H1 (cell line): ENCODE results near the gene NCK1. TPM values are rescaled to one million over a fixed set of nuclear protein-coding genes. Genes with fewer than 3 reads are reported as not detected.

Source experiments
- CTCF ChIA-PET: fragments of 300-600 bp; sonication (Branson Sonifier 250); formaldehyde crosslinking; loops from one replicate; lab custom pipeline; 2021; ENCODE audit not compliant: partially characterized antibody; lab: Charles Lee
- POLR2A ChIA-PET: fragments of 300-600 bp; sonication (Branson Sonifier 250); formaldehyde crosslinking; loops from one replicate; lab custom pipeline; 2021; ENCODE audit warnings: inconsistent platforms; ENCODE audit not compliant: partially characterized antibody; lab: Charles Lee
- DNase-seq, 2 experiments: peaks; one replicate each; pipeline versions ENCODE4 v3.0.0 to v3.0.0-alpha.2; 2010 to 2022; ENCODE audit warnings: low spot score in 2 of 2, low read depth in 1 of 2, mixed read lengths in 1 of 2
- FAIRE-seq: peaks from 2 replicates; lab custom pipeline; 2011; peaks lifted over from hg19 to GRCh38; lab: Jason Lieb, UNC
- H2AFZ ChIP-seq: 2 replicates; pipeline ENCODE4 v1.8.1; 2012; ENCODE audit warnings: low read length, inconsistent platforms
- H2AK5ac ChIP-seq: 2 replicates; pipeline ENCODE4 v1.6.1; 2013; ENCODE audit warnings: low read depth, low read length
- H2BK120ac ChIP-seq: replicated peaks from 2 replicates; pipeline ENCODE3; 2013; ENCODE audit warnings: low read depth, low read length, inconsistent platforms
- H2BK12ac ChIP-seq: 2 replicates; pipeline ENCODE4 v1.6.1; 2013; ENCODE audit warnings: low read depth, low read length
- H2BK15ac ChIP-seq: 2 replicates; pipeline ENCODE4 v1.6.1; 2013; ENCODE audit warnings: low read length
- H2BK20ac ChIP-seq: 2 replicates; pipeline ENCODE4 v1.6.1; 2013; ENCODE audit warnings: low read length
- H2BK5ac ChIP-seq: 2 replicates; pipeline ENCODE4 v1.6.1; 2013; ENCODE audit warnings: low read depth, low read length
- H3K14ac ChIP-seq: 2 replicates; pipeline ENCODE4 v1.6.1; 2013; ENCODE audit warnings: inconsistent platforms; ENCODE audit not compliant: insufficient read length
- H3K18ac ChIP-seq: 2 replicates; pipeline ENCODE4 v1.6.1; 2013; ENCODE audit warnings: low read length; ENCODE audit errors: extremely low read depth
- H3K23ac ChIP-seq: 2 replicates; pipeline ENCODE4 v1.6.1; 2013; ENCODE audit warnings: inconsistent platforms; ENCODE audit not compliant: insufficient read length
- H3K23me2 ChIP-seq: 2 replicates; pipeline ENCODE4 v1.6.1; 2013; ENCODE audit warnings: low read depth, low read length
- H3K27ac ChIP-seq: 2 replicates; pipeline ENCODE4 v1.6.1; 2011; ENCODE audit warnings: low read depth, low read length, inconsistent platforms
- H3K27me3 ChIP-seq, 4 experiments: replicated peaks in 1 of 4; 1 replicate in 1 of 4; 2 replicates in 3 of 4; pipeline versions ENCODE4 v1.6.1 to v1.8.1; 2011 to 2013; ENCODE audit warnings: low read length in 3 of 4, mild to moderate bottlenecking in 3 of 4, inconsistent platforms in 2 of 4, mixed read lengths in 2 of 4, moderate library complexity in 1 of 4; ENCODE audit not compliant: control insufficient read depth in 3 of 4, insufficient read depth in 3 of 4; ENCODE audit errors: extremely low read depth in 1 of 4
- H3K36me3 ChIP-seq, 4 experiments: 2 replicates each; pipeline versions ENCODE4 v1.6.1 to v1.8.1; 2011 to 2013; ENCODE audit warnings: mild to moderate bottlenecking in 4 of 4, low read length in 3 of 4, moderate library complexity in 2 of 4, control low read depth in 1 of 4, inconsistent platforms in 1 of 4; ENCODE audit not compliant: insufficient read depth in 4 of 4, control insufficient read depth in 2 of 4
- H3K4ac ChIP-seq: replicated peaks from 2 replicates; pipeline ENCODE3; 2013; ENCODE audit warnings: low read length, low read depth, mixed read lengths, inconsistent platforms; ENCODE audit not compliant: insufficient read length
- H3K4me1 ChIP-seq, 4 experiments: replicated peaks in 1 of 4; 1 replicate in 1 of 4; 2 replicates in 3 of 4; pipeline versions ENCODE4 v1.6.1 to v1.8.1; 2011 to 2013; ENCODE audit warnings: low read length in 3 of 4, inconsistent platforms in 2 of 4, mixed read lengths in 1 of 4; ENCODE audit not compliant: insufficient read depth in 4 of 4, control insufficient read depth in 3 of 4
- H3K4me2 ChIP-seq, 2 experiments: 2 replicates each; pipeline versions ENCODE4 v1.6.1 to v1.8.1; 2011 to 2013; ENCODE audit warnings: low read depth in 2 of 2, low read length in 2 of 2, control low read depth in 1 of 2, inconsistent platforms in 1 of 2, mild to moderate bottlenecking in 1 of 2; ENCODE audit not compliant: insufficient read depth in 1 of 2
- H3K4me3 ChIP-seq, 4 experiments: fragments of 200-600, 300-600 bp in 1 of 4; sonication (generic), shearing (Covaris generic), sonication (Bioruptor Twin) in 1 of 4; 2 replicates each; pipeline versions ENCODE4 v1.5.1 to v1.8.1; 2011 to 2016; ENCODE audit warnings: low read length in 4 of 4, low read depth in 3 of 4, control low read depth in 2 of 4, inconsistent platforms in 2 of 4, mild to moderate bottlenecking in 2 of 4, mixed read lengths in 1 of 4, moderate library complexity in 1 of 4; ENCODE audit not compliant: insufficient read depth in 2 of 4; ENCODE audit errors: extremely low read depth in 1 of 4
- H3K56ac ChIP-seq: replicated peaks from 2 replicates; pipeline ENCODE3; 2013; ENCODE audit warnings: low read depth, mild to moderate bottlenecking, mixed read lengths, low read length, inconsistent platforms; ENCODE audit not compliant: insufficient read length
- H3K79me1 ChIP-seq: 2 replicates; pipeline ENCODE4 v1.6.1; 2013; ENCODE audit warnings: low read depth, low read length, control low read depth
- H3K79me2 ChIP-seq, 2 experiments: 2 replicates each; pipeline versions ENCODE4 v1.6.1 to v1.8.1; 2012 to 2013; ENCODE audit warnings: low read length in 2 of 2, mild to moderate bottlenecking in 2 of 2, inconsistent platforms in 1 of 2; ENCODE audit not compliant: insufficient read depth in 2 of 2, control insufficient read depth in 1 of 2
- H3K9ac ChIP-seq, 4 experiments: replicated peaks in 1 of 4; 1 replicate in 1 of 4; 2 replicates in 3 of 4; pipeline versions ENCODE4 v1.6.1 to v1.8.1; 2011 to 2013; ENCODE audit warnings: low read depth in 3 of 4, low read length in 3 of 4, control low read depth in 2 of 4, mild to moderate bottlenecking in 2 of 4, moderate library complexity in 2 of 4, inconsistent platforms in 1 of 4; ENCODE audit errors: extremely low read depth in 1 of 4
- H3K9me3 ChIP-seq, 2 experiments: 2 replicates each; pipeline versions ENCODE4 v1.6.1 to v1.8.1; 2012 to 2013; ENCODE audit warnings: mild to moderate bottlenecking in 2 of 2, moderate library complexity in 2 of 2, control low read depth in 1 of 2, inconsistent platforms in 1 of 2, low read depth in 1 of 2, low read length in 1 of 2, mixed read lengths in 1 of 2; ENCODE audit not compliant: insufficient read depth in 2 of 2
- H4K20me1 ChIP-seq, 2 experiments: replicated peaks in 1 of 2; 2 replicates each; pipeline versions ENCODE3 to v1.8.1; 2011 to 2013; ENCODE audit warnings: inconsistent platforms in 2 of 2, low read length in 2 of 2, mild to moderate bottlenecking in 1 of 2; ENCODE audit not compliant: insufficient read depth in 2 of 2, control insufficient read depth in 1 of 2
- H4K5ac ChIP-seq: 2 replicates; pipeline ENCODE4 v1.6.1; 2013; ENCODE audit warnings: low read length, low read depth, mixed read lengths, inconsistent platforms; ENCODE audit not compliant: insufficient read length
- H4K8ac ChIP-seq: 2 replicates; pipeline ENCODE4 v1.8.0; 2013; ENCODE audit warnings: mild to moderate bottlenecking, moderate library complexity, low read length, inconsistent platforms; ENCODE audit not compliant: insufficient read depth; ENCODE audit errors: extremely low read depth
- H4K91ac ChIP-seq: replicated peaks from 2 replicates; pipeline ENCODE3; 2013; ENCODE audit warnings: low read length, mixed read lengths, inconsistent platforms; ENCODE audit not compliant: insufficient read length
- CHD2 ChIP-seq: IDR thresholded peaks from 2 replicates; pipeline ENCODE4 v1.6.1; 2012; ENCODE audit warnings: low read length, improper control_type of control experiment
- EZH2 ChIP-seq: fragments of 200-600 bp; sonication (generic); IDR thresholded peaks from 2 replicates; pipeline ENCODE4 v1.7.1; 2012; ENCODE audit warnings: low read depth, mild to moderate bottlenecking, moderate library complexity, low read length, inconsistent platforms; ENCODE audit not compliant: severe bottlenecking
- FOSL1 ChIP-seq: IDR thresholded peaks from 2 replicates; pipeline ENCODE4 v1.6.1; 2011; ENCODE audit warnings: mild to moderate bottlenecking, low read depth, low read length, moderate library complexity; ENCODE audit not compliant: insufficient read depth
- GABPA ChIP-seq: IDR thresholded peaks from 2 replicates; pipeline ENCODE4 v1.6.1; 2011; ENCODE audit warnings: mild to moderate bottlenecking, low read length, moderate library complexity, borderline replicate concordance; ENCODE audit not compliant: insufficient read depth
- KDM4A ChIP-seq: IDR thresholded peaks from one replicate; pipeline ENCODE4 v1.7.1; 2012; ENCODE audit warnings: low read depth, mild to moderate bottlenecking, moderate library complexity, low read length, inconsistent platforms; ENCODE audit not compliant: severe bottlenecking
- NANOG ChIP-seq: IDR thresholded peaks from 2 replicates; pipeline ENCODE4 v1.6.1; 2011; ENCODE audit warnings: low read length, low read depth, mild to moderate bottlenecking, inconsistent platforms; ENCODE audit not compliant: insufficient read depth, poor library complexity, severe bottlenecking
- RBBP5 ChIP-seq: IDR thresholded peaks from 2 replicates; pipeline ENCODE4 v1.7.1; 2012; ENCODE audit warnings: low read depth, mild to moderate bottlenecking, inconsistent platforms, low read length, moderate library complexity, borderline replicate concordance
- SAP30 ChIP-seq: fragments of 300-600 bp; sonication (generic); IDR thresholded peaks from 2 replicates; pipeline ENCODE4 v1.7.1; 2012; ENCODE audit warnings: low read length, moderate library complexity, mild to moderate bottlenecking, inconsistent platforms; ENCODE audit not compliant: insufficient read depth, insufficient replicate concordance
- SIX5 ChIP-seq: IDR thresholded peaks from 2 replicates; pipeline ENCODE4 v1.6.1; 2011; ENCODE audit warnings: mild to moderate bottlenecking, low read depth, low read length
- TCF12 ChIP-seq: IDR thresholded peaks from 2 replicates; pipeline ENCODE4 v1.6.1; 2011; ENCODE audit warnings: low read depth, mild to moderate bottlenecking, low read length
- YY1 ChIP-seq: IDR thresholded peaks from 2 replicates; pipeline ENCODE4 v1.6.1; 2011; ENCODE audit warnings: low read depth, mild to moderate bottlenecking, low read length
- WGBS, 2 experiments: shearing (Covaris generic) in 1 of 2; methylation state at CpG; one replicate each; pipeline versions ENCODE4 v1.1.6 to v1.1.7; 2013 to 2015; ENCODE audit warnings: low lambda C conversion rate in 2 of 2, mixed read lengths in 2 of 2, inconsistent platforms in 1 of 2, low coverage in 1 of 2, missing lambda C conversion rate in 1 of 2; ENCODE audit not compliant: insufficient replicate concordance in 2 of 2, insufficient coverage in 1 of 2, insufficient read length in 1 of 2; ENCODE audit errors: extremely low coverage in 1 of 2, missing lambda C conversion rate in 1 of 2; 5-methylcytosine and 5-hydroxymethylcytosine counted together
- polyA plus RNA-seq, 7 experiments: library from polyadenylated mRNA; depleted of rRNA in 3 of 7; stranded (reverse) in 5 of 7; unstranded in 2 of 7; fragments of >200 nt in 5 of 7; fragments of 200-250 nt in 2 of 7; gene quantifications; 1 replicate in 5 of 7; 2 replicates in 1 of 7; 4 replicates in 1 of 7; pipeline versions ENCODE4 v1.2.1 to v1.2.3, GENCODE V29; 2011 to 2013; ENCODE audit warnings: missing spikeins in 2 of 7, mixed read lengths in 2 of 7
- total RNA-seq: library from RNA; stranded (reverse); fragmentation: NEBNext Ultra II Directional; extraction: Animal tissue kit (Norgen Biotek cat#: 25700); gene quantifications from 2 replicates; pipeline ENCODE4 v1.2.1, GENCODE V29; 2021

Gene NCK1
- total and polyA plus RNA-seq, 2 of the 8 experiments (the other 6 are each of a cell fraction or from before 2014, with no cell fraction given): 10.0 to 28.5 TPM

GRCh38 chr3:136885357-136886213 is 23.6 kb downstream of the NCK1 start:
- H3K23ac ChIP-seq: no peak overlapping the region
- H3K4ac ChIP-seq: no peak overlapping the region
- no peak overlapping the region for H4K8ac ChIP-seq
- ChIA-PET POLR2A (no interaction called here), CTCF (interaction anchor here (1.5 to 1.6 kb wide), 2 partner anchors 12 to 14 kb away, joined by 3 to 4 read pairs; no protein-coding TSS in a partner anchor)
- no peak overlapping the region for H3K14ac ChIP-seq
- H3K4me2 ChIP-seq: no peak overlapping the region
- peaks cover 3 to 82% of the 10 kb centered on the region in 2 experiments; a peak in 3 of 4 replicates for H3K79me2 ChIP-seq
- no peak overlapping the region for H2BK5ac ChIP-seq
- H3K56ac ChIP-seq: no peak overlapping the region
- FAIRE-seq: no peak
- no peak overlapping the region for H2BK12ac ChIP-seq
- H3K23me2 ChIP-seq: no peaks in the 10 kb centered on the region
- H2AFZ ChIP-seq: no peak overlapping the region
- no peak overlapping the region for H3K4me3 ChIP-seq
- H3K79me1 ChIP-seq: peaks cover 3% of the 10 kb centered on the region
- no peak overlapping the region for H2AK5ac ChIP-seq
- WGBS, 2 experiments: 87% methylated on average over 5 of the region's 5 CpGs; no CpG with 5 or more reads in 1 of the 2 experiments
- H3K27ac ChIP-seq: no peak overlapping the region
- no peak overlapping the region for H3K18ac ChIP-seq
- no peak overlapping the region for H2BK120ac ChIP-seq
- peaks cover 0 to 3% of the 10 kb centered on the region in 2 experiments; a peak in 1 of 4 replicates for H3K9me3 ChIP-seq
- H3K36me3 ChIP-seq: peaks cover 0 to 3% (median 0%) of the 10 kb centered on the region in 4 experiments; a peak in 2 of 8 replicates
- no peaks in the 10 kb centered on the region for H3K27me3 ChIP-seq
- H4K20me1 ChIP-seq: peaks cover 0 to 1% of the 10 kb centered on the region in 2 experiments
- no peak overlapping the region for H4K91ac ChIP-seq
- no peak for DNase-seq
- H2BK15ac ChIP-seq: no peak overlapping the region
- no peak overlapping the region for H4K5ac ChIP-seq
- H3K4me1 ChIP-seq: no peaks in the 10 kb centered on the region
- H3K9ac ChIP-seq: no peak overlapping the region
- H2BK20ac ChIP-seq: no peak overlapping the region
- no peak for TF ChIP-seq GABPA
- TF ChIP-seq NANOG: no peak
- TF ChIP-seq TCF12: no peak
- no peak for TF ChIP-seq SIX5
- TF ChIP-seq RBBP5: no peak
- TF ChIP-seq YY1: no peak
- TF ChIP-seq SAP30: no peak
- no peak for TF ChIP-seq KDM4A
- TF ChIP-seq EZH2: no peak
- no peak for TF ChIP-seq CHD2
- no peak for TF ChIP-seq FOSL1
